Erythroblast (primary cell): ENCODE measurements around the gene MTPN.

Experiments
- GATA1 ChIP-seq: IDR thresholded peaks from 2 replicates; pipeline ENCODE4 v1.6.1; 2011; ENCODE audit warnings: low read depth, mild to moderate bottlenecking, control low read depth, low read length, moderate library complexity
- POLR2A ChIP-seq: IDR thresholded peaks from 2 replicates; pipeline ENCODE4 v1.6.1; 2011; ENCODE audit warnings: mild to moderate bottlenecking, low read length

GRCh38 chr7:135919071-135919841 is 57.9 kb downstream of the MTPN start:
- TF ChIP-seq POLR2A (no peak), GATA1 (no peak)
